Gastroesophageal sphincter (tissue), 4 donors: ENCODE measurements around the gene CSGALNACT2. TPM values are rescaled to one million over a fixed set of nuclear protein-coding genes. Genes with fewer than 3 reads are reported as not detected.

ENCODE experiments used
- ATAC-seq: fragments of 150-250 bp; one replicate; pipeline ENCODE4 v1.9.1; 2016; ENCODE audit warnings: mild to moderate bottlenecking, moderate library complexity
- H3K27ac ChIP-seq, 4 donors: fragments of 200-600 bp; sonication (generic) in 3 of 4; 1 replicate in 3 of 4; 2 replicates in 1 of 4; pipeline ENCODE4 v1.5.1; 2016 to 2019
- H3K27me3 ChIP-seq: fragments of 200-600 bp; sonication (generic); one replicate; pipeline ENCODE4 v1.5.1; 2019
- H3K36me3 ChIP-seq, 2 donors: fragments of 200-600 bp; sonication (generic); one replicate each; pipeline ENCODE4 v1.5.1; 2019; ENCODE audit warnings: control low read depth in 1 of 2
- H3K4me1 ChIP-seq, 3 donors: fragments of 200-600 bp; sonication (generic); 1 replicate in 2 of 3; 2 replicates in 1 of 3; pipeline ENCODE4 v1.5.1; 2016 to 2019; ENCODE audit warnings: control low read depth in 2 of 3
- H3K4me3 ChIP-seq, 2 donors: fragments of 200-600 bp; sonication (generic); one replicate each; pipeline ENCODE4 v1.5.1; 2019; ENCODE audit warnings: mild to moderate bottlenecking in 1 of 2, moderate library complexity in 1 of 2
- H3K9me3 ChIP-seq, 3 donors: fragments of 200-600 bp; sonication (generic); one replicate each; pipeline ENCODE4 v1.5.1; 2017 to 2019; ENCODE audit warnings: control low read depth in 2 of 3
- EP300 ChIP-seq: sonication (generic); formaldehyde crosslinking; IDR thresholded peaks from one replicate; pipeline ENCODE4 v1.6.1; 2017; ENCODE audit warnings: antibody characterized with exemption, mild to moderate bottlenecking
- POLR2A ChIP-seq, 2 donors: fragments of 450-650 bp; IDR thresholded peaks; one replicate each; pipeline ENCODE4 v1.6.1; 2017; ENCODE audit warnings: antibody characterized with exemption in 2 of 2, mild to moderate bottlenecking in 2 of 2, moderate library complexity in 1 of 2
- POLR2AphosphoS5 ChIP-seq: sonication (generic); formaldehyde crosslinking; IDR thresholded peaks from one replicate; pipeline ENCODE4 v1.6.1; 2017; ENCODE audit warnings: antibody characterized with exemption
- WGBS, 2 donors: methylation state at CpG; one replicate each; pipeline ENCODE4 v1.1.5; 2018; ENCODE audit warnings: low coverage in 1 of 2; 5-methylcytosine and 5-hydroxymethylcytosine counted together
- total RNA-seq, 4 donors: library from RNA; depleted of rRNA; stranded (reverse); fragments of >200 nt; gene quantifications; one replicate each; pipeline ENCODE4 v1.1.0, GENCODE V29; 2016
- TF ChIP-seq, protein P1 (sequence below), 4 experiments: fragments of 200-600 bp in 2 of 4; fragments of 450-650 bp in 2 of 4; sonication (generic) in 1 of 4; IDR thresholded peaks; one replicate each; pipeline ENCODE4 v1.5.1; 2017 to 2019; ENCODE audit warnings: antibody characterized with exemption in 4 of 4, mild to moderate bottlenecking in 2 of 4, moderate library complexity in 2 of 4

The CSGALNACT2 gene
- total RNA-seq, 4 donors from 2014 or later, result 28.4 to 37.4 (median 32.7) TPM

DNA sequence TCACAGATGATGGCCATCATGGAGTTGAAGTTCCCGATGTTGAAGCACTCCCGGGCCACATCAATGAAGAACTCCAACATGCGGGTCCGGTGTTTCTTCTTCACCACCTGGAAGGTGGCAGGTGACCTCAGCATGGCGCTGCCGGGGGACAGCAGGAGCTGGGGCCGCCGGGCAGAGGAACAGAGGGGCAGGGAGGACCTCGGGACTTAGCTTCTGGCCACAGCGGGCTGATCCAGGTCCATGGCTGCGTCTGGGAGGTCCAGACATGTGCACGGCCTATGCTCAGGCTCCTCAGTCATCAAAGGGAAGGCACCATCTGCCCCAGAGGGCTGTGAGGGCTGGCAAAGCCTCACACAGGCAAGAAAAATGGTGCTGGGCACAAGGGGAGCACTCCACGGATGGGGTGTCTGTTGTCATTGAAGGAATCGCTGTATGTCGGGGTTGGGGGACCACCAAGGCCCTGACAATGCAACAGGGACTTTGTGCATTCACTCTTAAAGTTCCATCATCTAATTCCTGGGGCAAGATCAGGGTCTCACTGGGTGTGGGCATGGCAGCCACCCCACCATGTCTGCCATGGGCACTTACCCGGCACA lies 60.9 kb downstream of the CSGALNACT2 start:
- WGBS, 2 donors, result 97 to 100% methylated on average over 2 to 6 of the region's 16 CpGs
- Histone ChIP-seq H3K4me1 (peaks cover 0 to 23% (median 2%) of the 10 kb centered on the region in 3 donors), H3K36me3 (peaks cover 0 to 7% of the 10 kb centered on the region in 2 donors), H3K9me3 (no peaks in the 10 kb centered on the region), H3K4me3 (no peak overlapping the region), H3K27me3 (peaks cover 22% of the 10 kb centered on the region), H3K27ac (no peak overlapping the region)
- no peak for TF ChIP-seq POLR2AphosphoS5
- TF ChIP-seq EP300, result no peak
- TF ChIP-seq, protein P1, sequence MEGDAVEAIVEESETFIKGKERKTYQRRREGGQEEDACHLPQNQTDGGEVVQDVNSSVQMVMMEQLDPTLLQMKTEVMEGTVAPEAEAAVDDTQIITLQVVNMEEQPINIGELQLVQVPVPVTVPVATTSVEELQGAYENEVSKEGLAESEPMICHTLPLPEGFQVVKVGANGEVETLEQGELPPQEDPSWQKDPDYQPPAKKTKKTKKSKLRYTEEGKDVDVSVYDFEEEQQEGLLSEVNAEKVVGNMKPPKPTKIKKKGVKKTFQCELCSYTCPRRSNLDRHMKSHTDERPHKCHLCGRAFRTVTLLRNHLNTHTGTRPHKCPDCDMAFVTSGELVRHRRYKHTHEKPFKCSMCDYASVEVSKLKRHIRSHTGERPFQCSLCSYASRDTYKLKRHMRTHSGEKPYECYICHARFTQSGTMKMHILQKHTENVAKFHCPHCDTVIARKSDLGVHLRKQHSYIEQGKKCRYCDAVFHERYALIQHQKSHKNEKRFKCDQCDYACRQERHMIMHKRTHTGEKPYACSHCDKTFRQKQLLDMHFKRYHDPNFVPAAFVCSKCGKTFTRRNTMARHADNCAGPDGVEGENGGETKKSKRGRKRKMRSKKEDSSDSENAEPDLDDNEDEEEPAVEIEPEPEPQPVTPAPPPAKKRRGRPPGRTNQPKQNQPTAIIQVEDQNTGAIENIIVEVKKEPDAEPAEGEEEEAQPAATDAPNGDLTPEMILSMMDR (IDR thresholded peaks at IDR 0.05), result no peak
- TF ChIP-seq POLR2A (IDR thresholded peaks at IDR 0.05), result no peak
- ATAC-seq, result no peak

- WGBS, 2 donors, result 60% methylated on average over 1 of the region's 15 CpGs; no CpG with 5 or more reads in 1 of the 2 donors
- Histone ChIP-seq H3K9me3 (no peaks in the 10 kb centered on the region), H3K4me3 (no peak overlapping the region), H3K36me3 (peaks cover 0 to 7% of the 10 kb centered on the region in 2 donors), H3K4me1 (peaks cover 0 to 23% (median 2%) of the 10 kb centered on the region in 3 donors), H3K27me3 (peaks cover 22% of the 10 kb centered on the region), H3K27ac (no peak overlapping the region)
- no peak for ATAC-seq
- TF ChIP-seq EP300 (no peak), POLR2A (IDR thresholded peaks at IDR 0.05) (no peak), POLR2AphosphoS5 (no peak)
- TF ChIP-seq, protein P1 (IDR thresholded peaks at IDR 0.05), result no peak
These were observed 61.7 kb downstream of the CSGALNACT2 start for GRCh38 chr10:43199684-43200537.

DNA sequence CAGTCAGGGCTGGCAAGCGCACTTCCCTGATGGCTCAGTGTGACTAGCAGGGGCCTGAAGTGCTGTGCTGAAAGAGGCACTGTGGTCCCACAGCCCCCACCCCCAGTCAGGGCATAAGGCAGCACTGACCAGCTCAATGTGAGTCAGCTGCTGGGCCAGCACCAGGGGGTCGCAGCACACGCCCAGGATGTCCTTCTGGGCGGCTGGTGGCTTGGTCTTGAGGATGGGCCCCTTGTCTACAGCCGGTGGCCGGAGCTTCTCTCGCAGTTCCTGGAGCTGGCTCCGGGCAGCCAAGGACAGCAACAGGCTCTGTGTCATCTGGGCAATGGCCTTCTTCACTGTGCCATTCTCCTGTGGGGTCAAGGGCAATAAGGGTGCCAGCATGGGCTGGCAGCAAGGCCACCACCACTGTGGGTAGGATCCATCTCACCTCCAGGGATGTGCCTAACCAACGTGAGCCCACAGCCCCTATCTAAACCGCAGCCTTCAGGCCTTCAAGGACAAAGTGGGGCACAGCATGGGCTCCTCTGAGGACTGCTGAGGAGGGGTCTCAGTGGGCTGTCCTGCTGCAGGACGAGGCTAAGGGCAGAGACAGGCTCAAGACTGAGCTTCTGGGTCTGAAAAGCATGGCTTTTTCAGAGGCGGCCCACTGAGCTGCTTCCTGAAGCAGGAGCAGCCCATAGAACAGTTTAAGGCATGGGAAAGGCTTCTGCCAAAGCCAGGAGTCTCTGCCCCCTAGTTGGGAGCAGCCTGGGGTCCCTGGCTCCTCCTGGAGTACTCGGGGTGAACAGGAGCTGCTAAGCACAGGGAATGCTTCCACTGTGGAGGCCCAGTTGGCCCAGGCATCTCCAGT lies 62.5 kb downstream of the CSGALNACT2 start:
- Histone ChIP-seq H3K27ac (no peak overlapping the region), H3K4me3 (no peak overlapping the region), H3K4me1 (peaks cover 0 to 23% (median 2%) of the 10 kb centered on the region in 3 donors), H3K27me3 (peaks cover 22% of the 10 kb centered on the region), H3K9me3 (no peaks in the 10 kb centered on the region), H3K36me3 (peaks cover 0 to 7% of the 10 kb centered on the region in 2 donors)
- no peak for ATAC-seq
- TF ChIP-seq POLR2A (IDR thresholded peaks at IDR 0.05), result no peak
- TF ChIP-seq EP300, result no peak
- WGBS, 2 donors, result 100% methylated on average over 1 of the region's 13 CpGs; no CpG with 5 or more reads in 1 of the 2 donors

- peak overlapping the region in 1 of 2 donors; percentile 54 for H3K4me3 ChIP-seq
- H3K4me1 ChIP-seq, result peaks cover 0 to 23% (median 2%) of the 10 kb centered on the region in 3 donors
- no peaks in the 10 kb centered on the region for H3K9me3 ChIP-seq
- peaks cover 22% of the 10 kb centered on the region for H3K27me3 ChIP-seq
- TF ChIP-seq, protein P1 (IDR thresholded peaks at IDR 0.05), result no peak
- no peak for TF ChIP-seq POLR2AphosphoS5
- no peak overlapping the region for H3K27ac ChIP-seq
- H3K36me3 ChIP-seq, result peaks cover 0 to 7% of the 10 kb centered on the region in 2 donors
- 90% methylated on average over 3 of the region's 11 CpGs; no CpG with 5 or more reads in 1 of the 2 donors for WGBS, 2 donors
- ATAC-seq, result no peak
These were observed 63.4 kb downstream of the CSGALNACT2 start for GRCh38 chr10:43201545-43202131.
